Measurements from ENCODE around the gene SSTR3.

SSTR3 gene

GRCh38 chr22:37167176-37167980 lies 44.9 kb downstream of the SSTR3 start:
- no peak overlapping the region for H3K27ac ChIP-seq
- no peak for TF ChIP-seq CTCF (conservative IDR thresholded peaks at IDR 0.05)

GRCh38 chr22:37166675-37167066 lies 45.6 kb downstream of the SSTR3 start:
- TF ChIP-seq ZFX (IDR thresholded peaks at IDR 0.05) = no peak
- TF ChIP-seq CTCF (conservative IDR thresholded peaks at IDR 0.05) = peak; percentile 97
- H3K27ac ChIP-seq = no peak overlapping the region

GRCh38 chr22:37165940-37166674 lies 46.2 kb downstream of the SSTR3 start:
- H3K27ac ChIP-seq = no peak overlapping the region
- no peak for TF ChIP-seq ZFX (IDR thresholded peaks at IDR 0.05)
- TF ChIP-seq CTCF (conservative IDR thresholded peaks at IDR 0.05) = no peak

- TF ChIP-seq CTCF (conservative IDR thresholded peaks at IDR 0.05) = no peak
- TF ChIP-seq ZFX (IDR thresholded peaks at IDR 0.05) = no peak
- H3K27ac ChIP-seq = no peak overlapping the region
Measured at GRCh38 chr22:37165066-37165465, 47.2 kb downstream of the SSTR3 start.

- no peak for TF ChIP-seq ZFX (IDR thresholded peaks at IDR 0.05)
- no peak overlapping the region for H3K27ac ChIP-seq
Measured at GRCh38 chr22:37164505-37164887, 47.8 kb downstream of the SSTR3 start.

GRCh38 chr22:37163575-37164504 lies 48.4 kb downstream of the SSTR3 start:
- no peak overlapping the region for H3K27ac ChIP-seq
- no peak for TF ChIP-seq CTCF (conservative IDR thresholded peaks at IDR 0.05)
- no peak for TF ChIP-seq ZFX (IDR thresholded peaks at IDR 0.05)

- TF ChIP-seq CTCF (conservative IDR thresholded peaks at IDR 0.05) = no peak
- TF ChIP-seq ZFX (IDR thresholded peaks at IDR 0.05) = no peak
- H3K27ac ChIP-seq = no peak overlapping the region
Measured at GRCh38 chr22:37163096-37163489, 49.2 kb downstream of the SSTR3 start.
